ENCODE measurements around the gene TPP1. TPM values are rescaled to one million over a fixed set of nuclear protein-coding genes. Genes with fewer than 3 reads are reported as not detected.
A peak's percentile ranks its signal among the peaks of the same experiment; 100 is the strongest.

TPP1 gene
- total and polyA plus RNA-seq, 9 of the 15 experiments (the other 6 are each of a cell fraction or from before 2014, with no cell fraction given) = 7.5 to 75.8 (median 15.7) TPM

- TF ChIP-seq MGA (IDR thresholded peaks at IDR 0.05) (no peak), SMAD3 (CRISPR knock-in tag; conservative IDR thresholded peaks at IDR 0.05) (no peak), ZNF57 (CRISPR knock-in tag; IDR thresholded peaks at IDR 0.05) (no peak), ZNF764 (CRISPR knock-in tag; IDR thresholded peaks at IDR 0.05; ENCODE audit: low read depth) (no peak), FOXP4 (CRISPR knock-in tag; IDR thresholded peaks at IDR 0.05; ENCODE audit: borderline replicate concordance) (0 out of 2 replicates have a peak, but pooled peaks have one; percentile 58), MTA3 (IDR thresholded peaks at IDR 0.05; ENCODE audit: borderline replicate concordance) (0 out of 2 replicates have a peak, but pooled peaks have one; percentile 64), CBFA2T2 (conservative IDR thresholded peaks at IDR 0.05) (peak; percentile 82), NR4A1 (CRISPR knock-in tag; IDR thresholded peaks at IDR 0.05) (no peak), NR4A1 (tag; IDR thresholded peaks at IDR 0.05) (no peak), TRIM24 (IDR thresholded peaks at IDR 0.05) (peak; percentile 66 to 76), BHLHE40 (IDR thresholded peaks at IDR 0.05; ENCODE audit: low read length) (peak; percentile 36; the same call in 1 of the 2 replicates), POLR3G (IDR thresholded peaks at IDR 0.05; ENCODE audit: extremely low read depth, insufficient read length, insufficient replicate concordance) (no peak), NFE2 (IDR thresholded peaks at IDR 0.05; ENCODE audit: low read depth) (peak; percentile 40; the same call in 1 of the 2 replicates), KDM2B (CRISPR knock-in tag; IDR thresholded peaks at IDR 0.05) (no peak)
Measured at GRCh38 chr11:6650980-6651379, 31.8 kb upstream of the TPP1 start (continued).

Data from K562 (cell line).